Brain microvascular endothelial cell (primary cell): ENCODE data around the gene AGRN.
"Not testable (repeated sequence)": the region's sequence is repeated elsewhere in the genome, so short reads cannot be mapped to it uniquely, and the experiment has no call there.

Experiments
- DNase-seq: peaks from one replicate; pipeline ENCODE4 v3.0.0-alpha.2; 2020
- H3K27ac ChIP-seq: fragments of 250-450 bp; sonication (Bioruptor Pico); 2 replicates; pipeline ENCODE4 v1.5.1; 2020; ENCODE audit warnings: mild to moderate bottlenecking, moderate library complexity
- H3K27me3 ChIP-seq: fragments of 250-450 bp; sonication (Bioruptor Pico); replicated peaks from 2 replicates; pipeline ENCODE4 v1.5.1; 2020; ENCODE audit warnings: mild to moderate bottlenecking
- H3K36me3 ChIP-seq: fragments of 250-450 bp; sonication (Bioruptor Pico); replicated peaks from 2 replicates; pipeline ENCODE4 v1.5.1; 2020; ENCODE audit warnings: mild to moderate bottlenecking
- H3K4me3 ChIP-seq: 2 replicates; pipeline ENCODE4 v1.5.1; 2011; ENCODE audit warnings: low read depth, mild to moderate bottlenecking, control low read depth, low read length, moderate library complexity
- in situ Hi-C: cut with HindIII; loops from 2 replicates; pipeline ENCODE4 v1.10.0; 2017; ENCODE audit warnings: low sequenced_read_pairs, low pct_ligation_motif_present
- TF ChIP-seq, protein P1 (sequence below): IDR thresholded peaks from 2 replicates; pipeline ENCODE4 v1.5.1; 2011; ENCODE audit warnings: low read depth, mild to moderate bottlenecking, moderate library complexity, low read length, control low read depth, inconsistent platforms; ENCODE audit errors: missing control alignments

Gene AGRN

DNA sequence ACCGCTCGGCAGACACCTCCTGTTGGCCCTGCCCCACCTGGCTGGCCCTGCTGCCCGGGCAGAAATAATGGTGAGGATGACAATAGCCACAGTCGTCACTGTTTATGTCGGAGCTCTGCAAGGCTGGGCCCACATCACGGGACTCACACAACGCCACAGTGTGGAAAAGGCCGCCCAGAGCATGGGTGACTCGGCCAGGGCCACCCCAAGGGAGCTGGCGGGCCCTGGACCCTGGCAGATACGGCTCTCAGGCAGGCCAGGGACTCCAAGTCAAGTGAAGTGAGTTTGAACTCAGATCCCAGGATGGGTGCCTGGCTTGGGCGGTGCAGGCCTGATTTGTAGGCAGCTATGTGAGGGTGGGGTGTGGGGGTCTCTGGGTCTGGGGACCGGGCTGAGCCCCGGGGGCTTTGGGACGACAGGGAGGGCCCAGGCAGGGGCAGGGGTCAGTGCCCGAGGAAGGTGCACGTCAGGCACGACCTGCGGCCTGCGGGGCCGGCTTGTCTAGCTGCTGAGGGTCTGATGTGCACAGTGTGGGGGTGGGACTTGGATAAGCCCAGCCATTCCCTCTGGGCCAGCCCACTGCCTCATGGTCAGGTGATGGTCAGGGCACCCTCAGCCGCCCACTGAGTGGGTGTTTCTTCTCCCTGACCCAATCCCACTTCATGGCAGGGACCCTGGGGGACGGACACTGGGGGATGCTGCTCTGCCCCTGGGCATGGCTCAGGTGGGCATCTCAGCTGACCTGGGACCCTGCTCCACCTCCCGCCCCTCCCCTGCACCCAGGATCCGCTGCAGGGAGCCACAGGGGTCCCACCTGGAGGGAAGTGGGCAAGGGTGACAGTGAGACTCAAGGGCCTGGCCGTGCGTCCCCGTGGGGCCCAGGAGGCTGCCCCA is 53.2 kb downstream of the AGRN start:
- Histone ChIP-seq H3K27ac (no peak overlapping the region), H3K36me3 (no peaks in the 10 kb centered on the region), H3K27me3 (peaks cover 9% of the 10 kb centered on the region), H3K4me3 (no peak overlapping the region)
- in situ Hi-C loops = no loop called here
- TF ChIP-seq, protein P1, sequence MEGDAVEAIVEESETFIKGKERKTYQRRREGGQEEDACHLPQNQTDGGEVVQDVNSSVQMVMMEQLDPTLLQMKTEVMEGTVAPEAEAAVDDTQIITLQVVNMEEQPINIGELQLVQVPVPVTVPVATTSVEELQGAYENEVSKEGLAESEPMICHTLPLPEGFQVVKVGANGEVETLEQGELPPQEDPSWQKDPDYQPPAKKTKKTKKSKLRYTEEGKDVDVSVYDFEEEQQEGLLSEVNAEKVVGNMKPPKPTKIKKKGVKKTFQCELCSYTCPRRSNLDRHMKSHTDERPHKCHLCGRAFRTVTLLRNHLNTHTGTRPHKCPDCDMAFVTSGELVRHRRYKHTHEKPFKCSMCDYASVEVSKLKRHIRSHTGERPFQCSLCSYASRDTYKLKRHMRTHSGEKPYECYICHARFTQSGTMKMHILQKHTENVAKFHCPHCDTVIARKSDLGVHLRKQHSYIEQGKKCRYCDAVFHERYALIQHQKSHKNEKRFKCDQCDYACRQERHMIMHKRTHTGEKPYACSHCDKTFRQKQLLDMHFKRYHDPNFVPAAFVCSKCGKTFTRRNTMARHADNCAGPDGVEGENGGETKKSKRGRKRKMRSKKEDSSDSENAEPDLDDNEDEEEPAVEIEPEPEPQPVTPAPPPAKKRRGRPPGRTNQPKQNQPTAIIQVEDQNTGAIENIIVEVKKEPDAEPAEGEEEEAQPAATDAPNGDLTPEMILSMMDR = no peak
- DNase-seq = no peak

DNA sequence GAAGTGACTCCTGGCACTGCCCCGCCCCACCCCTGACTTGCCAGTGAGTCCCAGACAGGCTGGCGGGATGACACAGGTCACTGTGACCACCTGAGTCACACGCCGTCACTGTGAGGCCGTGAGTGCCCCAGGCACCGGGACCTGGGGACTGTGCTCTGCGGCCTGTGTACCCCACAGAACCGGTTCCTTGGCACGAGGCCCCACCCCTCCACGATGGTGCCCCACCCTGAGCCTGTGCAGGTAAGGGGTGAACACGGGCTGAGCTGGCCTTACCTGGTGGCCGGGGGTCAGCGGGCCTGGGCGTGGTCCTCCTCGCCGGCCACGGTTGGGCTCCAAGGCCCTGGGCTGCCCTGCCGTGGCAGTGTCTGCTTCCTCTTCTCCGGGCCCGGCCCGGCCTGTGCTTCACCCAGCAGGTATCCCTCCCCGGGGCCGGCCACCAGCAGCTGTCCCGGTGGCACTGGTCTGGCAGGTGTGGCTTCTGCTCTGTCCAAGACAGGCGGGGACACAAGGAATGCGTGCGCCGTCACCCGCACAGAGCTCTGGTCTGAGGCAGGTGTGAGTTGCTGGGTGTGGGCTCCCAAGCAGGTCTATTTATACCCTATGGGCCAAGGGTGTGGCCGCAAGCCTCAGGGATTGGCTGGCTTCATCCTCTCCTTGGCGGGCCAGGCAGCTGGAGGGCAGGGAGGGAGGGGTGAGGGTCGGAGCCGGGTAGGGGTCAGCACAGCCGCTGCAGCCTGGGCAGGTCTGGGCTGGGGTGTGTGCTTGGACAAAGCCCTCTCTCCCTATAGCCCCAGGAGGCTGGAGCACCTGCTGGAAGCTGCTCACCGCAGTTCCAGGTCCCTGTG is 54.0 kb downstream of the AGRN start, which contains the start of gene RNF223:
Gene RNF223 (minus strand): TSS at position 564 of the 845 bp plus-strand sequence. CDS start 1,740 bp downstream, outside the sequence.
- H3K27me3 ChIP-seq = peaks cover 9% of the 10 kb centered on the region
- H3K36me3 ChIP-seq = no peaks in the 10 kb centered on the region
- TF ChIP-seq, protein P1 = no peak
- DNase-seq = no peak
- no peak within 1 kb of the TSS for H3K27ac ChIP-seq
- in situ Hi-C loops = no loop called here
- H3K4me3 ChIP-seq = no peak within 1 kb of the TSS

DNA sequence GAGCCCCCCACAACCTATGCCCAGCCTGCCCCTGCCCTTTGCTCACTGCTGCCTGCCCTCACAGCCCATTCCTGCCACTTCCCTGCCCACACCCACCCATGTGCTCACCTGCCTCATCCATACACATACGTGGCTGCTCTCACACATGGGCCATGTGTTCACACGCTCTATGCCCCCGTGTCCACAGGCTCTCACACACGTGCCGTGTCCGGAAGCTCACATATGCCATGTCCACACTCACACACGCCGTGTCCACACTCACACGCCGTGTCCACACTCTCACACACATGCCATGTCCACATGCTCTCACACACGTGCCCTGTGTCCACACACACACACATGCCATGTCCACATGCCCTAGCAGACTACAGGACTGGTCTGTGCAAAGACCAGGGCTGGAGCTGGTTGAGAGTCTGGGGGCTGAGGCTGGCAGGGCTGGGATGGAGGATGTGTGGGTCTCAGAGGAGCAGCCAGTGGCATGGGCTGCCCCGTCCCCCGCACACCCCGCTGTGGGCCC is 54.8 kb downstream of the AGRN start:
- Histone ChIP-seq H3K36me3 (no peaks in the 10 kb centered on the region), H3K4me3 (no peak overlapping the region), H3K27me3 (peaks cover 9% of the 10 kb centered on the region), H3K27ac (no peak overlapping the region)
- TF ChIP-seq, protein P1 = no peak
- in situ Hi-C loops = no loop called here
- no peak for DNase-seq

DNA sequence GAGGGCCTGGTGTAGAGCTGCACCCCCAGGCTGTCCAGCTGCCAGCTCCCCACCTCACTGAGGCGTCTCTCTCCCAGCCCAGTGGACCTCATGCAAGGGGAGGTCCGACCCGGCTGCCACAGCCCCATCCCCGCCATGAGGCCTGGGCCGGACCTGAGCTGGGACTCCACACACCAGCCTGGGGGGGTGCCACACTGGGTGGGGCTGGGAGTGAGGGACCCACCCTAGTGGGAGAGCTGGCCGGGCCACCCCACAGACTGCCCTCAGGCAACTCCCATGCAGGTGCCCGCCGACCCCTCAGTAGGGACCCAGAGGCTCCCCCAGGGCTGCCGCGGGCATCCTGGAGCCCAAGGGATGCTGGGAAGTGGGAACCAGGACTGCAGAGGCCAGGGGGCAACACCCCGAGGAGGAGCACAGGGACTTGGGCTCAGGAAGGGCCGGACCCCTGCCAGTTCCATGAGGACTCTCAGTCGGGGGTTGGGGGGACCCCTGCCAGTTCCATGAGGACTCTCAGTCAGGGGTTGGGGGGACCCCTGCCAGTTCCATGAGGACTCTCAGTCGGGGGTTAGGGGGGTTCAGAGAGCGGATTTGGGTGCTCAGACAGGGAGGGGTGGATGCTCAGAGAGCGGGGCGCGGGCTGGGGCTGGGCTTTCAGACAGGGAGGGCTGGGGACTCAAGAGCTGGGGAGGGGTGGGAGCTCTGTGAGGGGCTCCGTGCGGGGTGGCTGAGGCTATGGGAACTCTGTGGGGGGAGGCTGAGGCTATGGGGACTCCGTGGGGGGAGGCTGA is 55.4 kb downstream of the AGRN start:
- Histone ChIP-seq H3K27me3 (peaks cover 9% of the 10 kb centered on the region), H3K36me3 (no peaks in the 10 kb centered on the region), H3K27ac (no peak overlapping the region), H3K4me3 (no peak overlapping the region)
- DNase-seq = no peak
- in situ Hi-C loops = no loop called here
- TF ChIP-seq, protein P1 = no peak

DNA sequence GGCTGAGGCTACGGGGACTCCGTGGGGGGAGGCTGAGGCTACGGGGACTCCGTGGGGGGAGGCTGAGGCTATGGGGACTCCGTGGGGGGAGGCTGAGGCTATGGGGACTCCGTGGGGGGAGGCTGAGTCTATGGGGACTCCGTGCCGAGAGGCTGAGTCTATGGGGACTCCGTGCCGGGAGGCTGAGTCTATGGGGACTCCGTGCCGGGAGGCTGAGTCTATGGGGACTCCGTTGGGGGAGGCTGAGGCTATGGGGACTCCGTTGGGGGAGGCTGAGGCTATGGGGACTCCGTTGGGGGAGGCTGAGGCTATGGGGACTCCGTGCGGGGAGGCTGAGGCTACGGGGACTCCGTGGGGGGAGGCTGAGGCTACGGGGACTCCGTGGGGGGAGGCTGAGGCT is 57.5 kb downstream of the AGRN start:
- H3K27ac ChIP-seq, in situ Hi-C loops, H3K27me3 ChIP-seq, DNase-seq, H3K4me3 ChIP-seq, H3K36me3 ChIP-seq: not testable (repeated sequence)
